Stimulated activated CD4-positive, alpha-beta T cell treated with anti-CD3 and anti-CD28 coated beads, Interleukin-15, amount 100 ng/mL, for 48 hours (primary cell): ENCODE data around the gene RGCC.

Experiments
- DNase-seq, 2 donors: peaks; one replicate each; pipeline ENCODE4 v3.0.0-alpha.2; 2020; ENCODE audit warnings: low read depth in 2 of 2

The RGCC gene

GRCh38 chr13:41515491-41516139 lies 58.3 kb downstream of the RGCC start:
- DNase-seq, result no peak

GRCh38 chr13:41516166-41516565 lies 58.8 kb downstream of the RGCC start:
- no peak for DNase-seq

- DNase-seq, result no peak
These were observed 59.4 kb downstream of the RGCC start for GRCh38 chr13:41516760-41517159.

- no peak for DNase-seq
These were observed 62.8 kb downstream of the RGCC start for GRCh38 chr13:41520016-41520659.
